ENCODE data around the gene ACBD3.
A peak's percentile ranks its signal among the peaks of the same experiment; 100 is the strongest.

The ACBD3 gene

DNA sequence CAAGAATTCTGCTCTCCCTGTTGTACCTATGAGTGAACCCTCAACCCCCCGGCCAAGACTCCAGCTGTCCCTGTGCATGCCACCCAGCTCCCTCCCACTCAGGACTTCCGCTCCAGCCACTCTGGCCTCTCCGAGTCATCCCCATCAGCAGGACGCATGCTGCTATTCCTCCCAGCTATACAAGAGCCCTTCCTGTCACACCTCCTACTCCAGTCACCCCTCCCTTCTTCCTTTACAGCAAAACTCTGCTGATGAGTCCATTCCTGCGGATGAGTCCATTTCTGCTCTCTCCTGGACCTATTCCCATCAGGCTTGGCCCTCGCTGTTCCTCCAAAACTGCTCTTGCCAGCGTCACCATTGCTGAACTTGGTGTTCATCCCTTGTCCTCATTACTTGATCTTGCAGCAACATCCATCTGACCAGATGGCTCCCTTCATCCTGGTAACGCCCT, 81.8 kb downstream of the ACBD3 start:
- TF ChIP-seq ZNF274 (IDR thresholded peaks at IDR 0.05; ENCODE audit: low read depth, low read length) = no peak
- no peak overlapping the region for H3K4me3 ChIP-seq (ENCODE audit: low read length)

DNA sequence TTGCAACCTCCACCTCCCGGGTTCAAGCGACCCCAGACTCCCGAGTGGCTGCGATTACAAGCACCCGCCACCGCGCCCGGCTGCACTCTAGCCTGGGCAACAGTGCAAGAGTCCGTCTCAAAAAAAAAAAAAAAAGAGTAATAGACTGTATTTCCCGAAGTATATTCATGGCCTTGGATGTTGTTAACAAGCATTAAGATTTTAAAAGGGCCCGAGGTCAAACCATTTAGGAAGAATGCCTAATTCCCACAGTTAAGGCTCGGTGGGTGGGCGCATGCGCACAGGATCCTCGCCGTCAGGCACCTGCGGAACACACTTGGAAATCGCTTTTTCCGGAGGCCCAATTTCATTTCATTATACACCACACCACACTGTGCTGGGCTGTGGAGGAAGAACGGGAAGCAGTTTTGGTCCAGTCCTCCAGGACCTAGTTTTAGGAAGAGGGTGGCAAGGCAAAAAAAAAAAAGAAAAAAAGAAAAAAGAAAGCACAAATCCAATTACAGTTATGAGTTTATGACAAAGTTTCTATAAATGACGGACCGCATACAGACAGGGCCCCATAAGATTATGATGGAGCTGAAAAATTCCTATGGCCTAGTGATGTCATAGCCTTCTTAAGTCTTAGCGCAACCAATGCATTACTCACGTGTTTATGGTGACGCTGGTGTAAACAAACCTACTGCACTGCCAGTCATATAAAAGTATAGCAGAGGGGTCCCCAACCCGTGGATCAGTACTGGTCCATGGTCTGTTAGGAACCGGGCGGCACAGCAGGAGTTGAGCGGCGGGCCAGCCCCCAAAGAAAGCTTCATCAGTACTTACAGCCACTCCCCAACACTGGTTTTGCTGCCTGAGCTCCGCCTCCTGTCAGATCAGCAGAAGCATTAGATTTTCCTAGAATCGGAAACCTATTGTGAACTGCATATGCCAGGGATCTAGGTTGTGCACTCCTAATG, 85.8 kb downstream of the ACBD3 start:
- peak overlapping the region; percentile 46 for H3K4me3 ChIP-seq (ENCODE audit: low read length)
- TF ChIP-seq ZNF274 (IDR thresholded peaks at IDR 0.05; ENCODE audit: low read depth, low read length) = no peak

DNA sequence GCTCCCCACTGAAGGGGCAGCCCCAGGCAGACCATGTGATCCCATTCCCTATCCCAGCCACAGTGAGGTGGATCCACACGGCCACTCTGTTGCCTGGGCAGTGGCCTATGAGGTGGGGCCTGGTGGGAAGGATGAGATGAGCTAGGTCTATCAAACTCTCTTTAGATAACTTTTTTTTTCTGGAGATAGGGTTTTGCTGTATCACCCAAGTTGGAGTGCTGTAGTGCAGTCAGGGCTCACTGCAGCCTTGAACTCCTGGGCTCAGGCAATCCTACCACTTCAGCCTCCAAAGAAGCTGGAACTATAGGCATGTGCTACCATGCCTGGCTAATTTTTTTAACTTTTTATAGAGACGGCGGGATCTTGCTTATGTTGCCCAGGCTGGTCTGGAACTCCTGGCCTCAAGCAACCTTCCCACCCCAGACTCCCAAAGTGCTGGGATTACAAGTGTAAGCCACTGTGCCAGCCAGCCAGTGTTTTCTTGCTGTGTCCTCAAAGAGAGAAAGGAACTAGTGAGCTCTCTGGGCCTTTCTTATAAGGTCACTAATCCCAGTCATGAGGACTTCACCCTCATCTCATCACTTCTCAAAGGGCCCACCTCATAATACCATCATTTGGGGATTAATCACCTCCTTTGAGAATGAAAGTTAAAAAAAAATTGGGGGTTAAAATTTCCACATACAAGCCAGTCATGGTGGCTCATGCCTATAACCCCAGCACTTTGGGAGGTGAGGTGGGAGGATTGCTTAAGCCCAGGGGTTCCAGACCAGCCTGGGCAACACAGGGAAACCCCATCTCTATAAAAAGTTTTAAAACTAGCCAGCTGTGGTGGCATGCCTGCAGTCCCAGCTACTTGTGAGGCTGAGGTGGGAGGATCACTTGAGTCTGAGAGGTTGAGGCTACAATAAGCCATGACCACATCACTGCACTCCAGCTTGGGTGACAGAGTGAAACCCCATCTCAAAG, 87.4 kb downstream of the ACBD3 start:
- no peak overlapping the region for H3K4me3 ChIP-seq (ENCODE audit: low read length)
- TF ChIP-seq ZNF274 (IDR thresholded peaks at IDR 0.05; ENCODE audit: low read depth, low read length) = no peak

DNA sequence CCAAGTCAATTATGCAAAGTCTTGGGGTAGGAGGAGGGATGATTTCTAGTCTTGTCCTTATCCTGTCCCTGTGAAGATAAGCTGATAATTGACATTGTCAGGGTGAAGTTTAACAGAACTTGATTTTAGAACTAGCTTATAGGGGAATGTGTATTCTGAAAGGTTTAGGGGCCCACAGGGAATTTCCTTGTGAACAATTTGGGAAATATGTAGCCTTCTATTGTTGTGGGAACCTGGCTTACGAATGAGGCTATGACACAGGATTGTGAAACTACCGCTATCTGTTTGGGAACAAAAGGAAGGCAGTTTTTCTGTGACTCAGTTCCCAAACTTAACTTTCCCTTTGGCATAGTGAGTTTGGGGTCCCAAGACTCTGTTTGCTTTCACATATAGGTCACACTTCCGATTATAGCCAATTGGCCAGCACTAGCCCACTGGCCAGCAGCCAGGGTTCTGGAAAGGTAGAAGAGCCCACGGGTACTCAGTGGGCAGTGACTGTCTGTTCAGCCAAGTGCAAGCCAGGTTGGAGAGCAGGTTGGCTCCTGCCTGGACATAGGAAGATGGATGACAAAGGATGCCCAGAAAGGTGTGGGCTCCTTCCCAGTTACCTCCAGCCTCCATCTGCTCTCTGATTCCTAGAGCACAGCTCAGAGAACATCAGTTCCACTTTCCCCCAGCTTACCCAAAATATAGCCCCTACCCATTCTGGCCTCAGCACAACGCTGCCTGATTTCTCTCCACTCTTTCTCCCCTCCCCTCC, 88.5 kb downstream of the ACBD3 start:
- no peak for TF ChIP-seq ZNF274 (IDR thresholded peaks at IDR 0.05; ENCODE audit: low read depth, low read length)
- H3K4me3 ChIP-seq (ENCODE audit: low read length) = no peak overlapping the region

DNA sequence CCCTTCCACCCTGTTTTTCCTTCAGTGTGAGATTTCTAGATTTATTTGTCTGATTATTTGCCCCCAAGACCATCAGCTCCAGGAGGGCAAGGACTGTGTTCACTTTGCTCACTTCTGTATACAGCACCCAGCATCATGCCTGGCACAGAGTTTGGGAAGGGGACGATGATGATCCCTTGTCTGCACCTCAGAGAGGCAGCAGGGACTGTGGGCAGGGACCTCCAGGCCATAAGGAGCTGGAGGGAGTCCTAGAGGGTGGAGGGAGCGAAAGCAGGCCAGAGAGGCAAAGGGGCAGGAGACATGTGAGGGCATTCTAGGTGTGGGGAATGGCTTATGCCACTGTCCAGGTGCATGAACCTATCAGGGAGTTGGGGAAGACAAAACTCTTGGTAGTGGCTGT, 91.3 kb downstream of the ACBD3 start:
- H3K4me3 ChIP-seq (ENCODE audit: low read length) = no peak overlapping the region
- no peak for TF ChIP-seq ZNF274 (IDR thresholded peaks at IDR 0.05; ENCODE audit: low read depth, low read length)
